GM18508 (cell line): Measurements from ENCODE around the gene AMER2.
A peak's percentile ranks its signal among the peaks of the same experiment; 100 is the strongest.

Experiments used
- ATAC-seq: cut with Tn5 transposase; IDR thresholded peaks from one replicate; pipeline ENCODE4 v1.9.1; 2021; ENCODE audit warnings: moderate number of reproducible peaks; ENCODE audit not compliant: insufficient read depth, unreplicated experiment

AMER2 gene

DNA sequence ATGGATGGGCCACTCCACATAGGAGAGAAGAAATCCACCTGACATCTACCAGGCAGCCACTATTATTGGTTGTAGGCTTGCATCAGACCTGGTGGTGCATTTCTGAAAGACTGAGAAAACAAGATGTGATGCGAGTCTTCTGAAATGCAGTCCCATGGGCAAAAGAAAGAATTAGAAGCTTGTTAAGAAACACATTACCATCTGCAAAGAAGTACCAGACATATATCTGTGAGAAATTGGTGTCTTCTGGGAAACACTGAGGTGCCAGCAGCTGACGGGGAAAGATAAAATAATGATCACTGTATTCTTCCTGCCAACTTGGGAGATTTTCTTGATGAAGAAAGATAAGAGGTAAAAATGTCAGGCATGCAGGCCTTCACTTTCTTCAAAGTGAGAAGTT, 14.4 kb downstream of the AMER2 start:
- ATAC-seq: no peak

DNA sequence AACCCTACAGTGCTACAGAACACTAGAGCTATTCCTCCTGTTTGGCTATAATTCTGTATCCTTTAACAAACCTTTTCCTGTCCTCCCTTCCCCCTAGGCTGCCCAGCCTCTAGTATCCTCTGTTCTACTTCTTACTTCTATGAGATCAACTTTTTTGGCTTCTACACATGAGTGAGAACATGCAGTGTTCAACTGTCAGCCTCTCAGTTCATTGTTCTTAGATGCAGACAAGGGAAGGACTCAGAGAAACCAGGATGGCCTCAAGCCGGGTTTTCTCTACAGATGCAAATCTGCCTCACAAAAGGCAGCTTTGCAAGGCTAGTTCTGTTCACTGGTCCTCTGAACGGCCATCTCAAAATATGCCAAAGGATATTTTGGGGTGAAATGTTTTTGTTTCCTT, 18.4 kb downstream of the AMER2 start:
- no peak for ATAC-seq

DNA sequence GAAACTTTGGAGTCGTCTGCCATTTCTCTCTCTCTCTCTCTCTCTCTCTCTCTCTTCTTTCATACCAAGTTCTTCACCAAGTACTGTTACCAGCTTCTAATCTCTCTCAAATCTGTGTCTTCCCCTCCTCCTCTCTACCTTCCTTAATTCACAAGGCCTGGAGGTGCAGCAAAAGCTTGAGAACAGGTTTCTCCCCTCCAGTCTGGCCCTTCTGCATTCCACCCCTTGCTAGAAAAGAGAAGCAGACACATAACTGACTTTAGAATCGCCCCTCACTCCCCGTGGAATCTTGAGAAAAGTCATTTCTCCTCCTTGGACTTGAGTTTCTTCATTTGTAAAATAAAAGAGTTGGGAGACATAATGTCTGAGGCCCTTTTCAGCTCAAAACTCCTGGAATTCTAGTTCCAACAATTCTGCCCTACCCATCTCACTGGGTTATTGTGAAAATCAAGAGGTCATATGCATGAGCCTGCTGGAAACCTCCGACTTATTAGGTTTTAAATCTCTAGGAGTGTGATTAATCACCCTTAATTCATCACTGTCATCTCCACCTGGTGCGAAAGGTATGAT, 20.4 kb downstream of the AMER2 start:
- no peak for ATAC-seq

DNA sequence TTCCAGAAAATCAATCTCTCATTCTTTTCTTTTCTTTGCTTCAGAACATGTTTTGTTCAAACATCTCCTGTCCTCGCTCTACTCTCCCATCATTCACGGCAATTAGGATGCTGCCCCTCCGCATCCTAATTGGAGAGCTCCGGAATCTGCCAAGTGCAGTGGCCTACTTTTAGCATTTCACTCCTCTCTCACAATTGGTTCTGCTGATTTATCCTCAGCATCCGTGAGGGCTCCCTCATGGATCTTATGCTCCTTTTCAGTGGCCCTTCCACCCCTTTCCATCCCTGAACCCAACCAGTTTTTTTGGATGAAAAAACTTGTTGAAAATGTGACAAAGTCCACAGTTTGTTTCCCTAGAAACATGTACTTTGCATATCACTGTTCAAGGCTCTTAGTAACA, 22.4 kb downstream of the AMER2 start:
- ATAC-seq: no peak

DNA sequence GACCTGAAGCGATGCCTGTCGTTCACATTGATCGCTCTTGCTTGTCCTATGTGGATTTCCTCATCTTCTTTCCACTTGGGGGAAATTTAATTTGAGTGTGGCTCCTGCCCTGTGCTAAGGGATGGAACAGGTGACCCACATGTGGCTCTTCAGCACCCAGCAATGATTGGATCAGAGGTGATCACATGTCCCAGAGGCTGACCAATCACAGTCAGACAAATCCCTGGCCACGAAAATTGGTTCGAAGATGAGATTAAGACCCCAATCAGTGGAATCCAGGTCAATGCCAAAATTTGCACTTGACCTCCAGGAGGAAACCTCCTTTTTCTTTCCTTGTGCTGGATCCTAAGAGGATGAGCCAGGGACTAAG, 23.7 kb downstream of the AMER2 start:
- no peak for ATAC-seq

DNA sequence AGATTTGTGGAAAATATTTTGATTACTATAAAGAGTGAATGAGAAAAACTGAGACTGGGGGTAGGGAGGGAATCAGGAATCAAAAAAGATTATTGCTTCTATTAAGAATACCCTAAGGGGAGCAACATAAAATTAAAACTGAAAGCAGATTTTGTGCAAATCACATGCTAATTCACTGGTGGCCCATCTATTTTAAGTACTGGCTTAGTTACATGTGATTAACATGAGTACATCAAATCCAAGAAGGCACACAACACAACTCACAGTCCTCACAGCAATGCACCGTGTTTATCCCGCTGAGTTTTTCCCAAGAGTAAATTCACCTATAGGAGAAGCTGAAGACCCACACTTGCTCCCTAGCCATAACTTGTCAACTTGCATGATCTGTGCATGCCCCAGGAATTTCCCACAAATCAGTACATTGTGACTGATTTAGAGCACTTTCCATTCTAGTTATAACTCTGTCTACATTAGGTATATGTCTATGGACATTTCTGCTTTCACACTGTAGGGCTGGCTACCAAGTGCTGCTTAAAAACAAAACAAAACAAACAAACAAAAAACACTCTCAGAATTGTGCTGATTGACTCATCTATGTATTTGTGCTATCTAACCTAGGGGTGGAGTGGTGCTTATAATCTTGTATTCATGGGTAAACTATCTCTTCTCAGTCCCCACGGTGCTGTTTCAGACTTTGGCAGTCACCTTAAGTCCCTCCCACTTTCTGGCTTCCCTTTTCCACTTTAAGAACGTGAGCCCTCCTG, 24.3 kb downstream of the AMER2 start:
- peak; percentile 85 for ATAC-seq

DNA sequence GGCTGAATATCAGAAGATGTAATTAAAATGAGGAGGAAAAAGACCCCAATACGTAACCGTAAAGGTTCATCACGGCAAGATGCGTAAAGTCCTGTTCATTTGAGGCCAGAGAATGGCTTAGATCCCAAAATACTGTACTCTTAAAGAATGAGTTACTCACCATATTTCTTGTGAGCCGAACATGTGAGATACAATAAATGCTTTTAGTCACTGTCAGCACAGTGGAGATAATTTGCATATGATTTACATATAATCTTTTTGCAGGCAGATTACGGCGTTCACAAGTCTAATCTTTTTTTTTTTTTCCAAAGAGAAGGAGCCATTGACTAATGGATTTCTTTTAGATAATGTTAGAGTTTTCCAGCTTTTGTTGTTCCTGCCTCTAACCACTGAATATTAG, 28.4 kb downstream of the AMER2 start:
- ATAC-seq: no peak

DNA sequence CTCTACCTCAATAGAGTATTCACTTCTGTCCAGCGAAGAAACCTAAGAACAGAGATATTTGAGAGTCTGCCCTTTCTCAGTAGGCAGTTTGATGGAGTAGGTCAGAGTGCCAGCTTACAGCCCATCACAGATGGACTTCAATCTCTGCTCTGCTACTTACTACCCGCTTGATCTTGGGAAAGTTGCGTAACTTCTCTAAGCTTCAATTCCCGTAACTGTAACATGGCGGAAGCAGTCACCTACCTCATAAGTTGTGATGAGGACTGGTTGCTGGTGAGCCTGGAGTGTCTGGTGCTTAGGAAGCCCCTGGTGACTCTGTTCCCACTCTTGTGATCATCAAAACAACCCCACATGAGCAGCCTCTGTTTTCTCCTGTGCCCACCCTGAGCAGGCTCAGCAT, 31.0 kb downstream of the AMER2 start:
- ATAC-seq: no peak

DNA sequence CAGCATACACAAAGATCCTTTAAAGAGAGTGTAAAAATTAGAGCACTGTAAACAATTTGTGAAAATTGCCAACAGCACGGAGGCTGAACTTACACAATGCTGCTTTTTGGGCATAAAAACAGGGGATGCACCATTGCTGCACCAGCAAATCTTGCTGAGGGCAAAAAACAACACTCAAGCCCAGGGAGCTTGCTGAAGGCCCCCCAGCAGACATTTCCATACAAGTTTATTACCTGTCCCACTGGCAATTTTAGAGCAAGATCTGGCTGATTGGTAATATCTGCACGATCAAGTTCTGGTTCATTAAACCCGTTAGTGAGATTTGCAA, 34.3 kb downstream of the AMER2 start:
- ATAC-seq: no peak

DNA sequence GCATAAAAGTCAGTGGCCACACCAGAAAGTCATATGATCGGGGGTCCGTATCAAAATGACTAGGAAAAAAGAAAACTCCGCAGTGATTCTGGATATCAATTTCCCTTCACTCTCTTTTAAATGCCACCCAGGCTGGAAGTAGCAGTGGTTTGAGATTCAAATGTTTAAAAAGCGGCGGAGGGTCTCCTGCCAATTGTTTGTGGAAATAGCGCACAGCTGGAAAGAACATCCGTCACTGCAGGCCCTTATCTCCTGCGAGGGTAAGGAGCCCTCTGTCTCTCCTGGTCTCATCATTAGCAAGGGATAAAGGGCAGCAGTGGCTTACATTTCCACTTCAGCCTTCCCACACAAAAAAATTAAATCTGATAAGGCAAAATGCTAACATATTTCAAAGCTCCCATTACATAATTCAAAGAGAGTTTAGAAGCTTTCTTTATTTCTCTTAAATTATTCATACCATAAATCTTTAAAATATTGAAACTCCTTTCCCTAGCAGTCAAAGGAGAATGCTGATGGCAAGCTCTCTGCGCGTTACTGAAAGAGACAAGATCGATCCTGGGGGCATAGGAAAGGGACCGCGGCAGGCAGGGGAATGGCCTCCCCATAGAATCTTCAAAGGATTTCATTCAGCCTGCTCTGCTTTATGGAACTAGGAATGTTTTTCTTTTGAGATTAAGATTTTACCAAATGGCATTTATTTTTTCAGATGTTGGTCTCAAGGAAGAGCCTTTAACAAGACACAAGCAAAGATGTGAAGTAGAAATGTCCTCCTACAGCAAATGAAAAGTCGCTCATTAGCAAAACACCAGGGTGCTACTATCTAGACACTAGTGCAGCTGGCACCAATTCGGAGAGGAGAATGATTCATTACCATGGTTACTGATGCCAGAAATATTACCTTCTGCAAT, 35.0 kb downstream of the AMER2 start:
- no peak for ATAC-seq

DNA sequence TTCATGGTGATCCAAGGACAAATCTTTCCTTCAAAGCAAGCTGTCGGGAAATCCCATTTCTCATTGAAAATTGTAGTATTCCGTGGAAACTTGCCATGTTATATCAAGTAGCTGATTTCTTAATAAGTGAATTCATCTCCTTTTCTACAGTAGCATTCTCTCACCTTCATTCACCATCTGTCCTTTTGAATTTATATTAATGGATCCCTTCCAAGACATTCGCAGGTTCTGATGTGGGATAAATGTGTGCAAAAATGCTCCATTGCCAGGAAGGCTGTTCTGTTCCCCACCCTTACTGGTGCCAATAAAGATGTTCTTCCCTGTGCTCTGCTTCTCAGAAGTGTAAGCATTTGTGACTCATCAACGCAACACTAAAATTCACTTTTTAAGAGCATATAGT, 36.2 kb downstream of the AMER2 start:
- ATAC-seq: no peak

DNA sequence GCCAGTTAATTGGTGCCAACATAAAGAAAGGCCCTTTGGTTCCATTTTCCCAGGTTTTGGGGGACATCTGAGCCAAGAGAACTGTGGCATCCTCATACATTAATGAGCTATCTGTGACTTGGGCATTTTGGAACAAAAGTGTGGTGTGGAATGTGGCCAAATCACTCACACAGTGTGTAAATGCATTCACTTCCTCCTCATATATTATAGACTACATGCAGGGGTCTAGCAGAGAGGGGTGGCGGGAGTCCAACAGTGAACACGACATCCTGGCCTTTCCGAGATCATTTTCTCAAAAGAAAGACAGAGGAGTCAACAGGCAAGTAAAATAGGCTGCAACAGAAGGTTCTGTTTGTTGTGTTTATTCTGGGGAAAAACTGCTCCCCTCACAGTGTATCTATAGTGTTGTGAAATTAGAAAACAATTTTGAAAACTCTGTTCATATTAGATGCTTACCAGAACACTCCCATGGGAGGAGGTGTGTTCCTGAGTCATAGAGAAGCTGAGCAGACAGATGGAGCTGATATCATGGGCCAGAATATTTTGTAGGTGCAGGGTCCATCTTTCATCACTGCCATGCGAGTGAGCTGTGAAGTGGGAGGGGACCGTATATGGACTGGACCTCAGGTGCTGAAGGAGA, 39.2 kb downstream of the AMER2 start:
- no peak for ATAC-seq

DNA sequence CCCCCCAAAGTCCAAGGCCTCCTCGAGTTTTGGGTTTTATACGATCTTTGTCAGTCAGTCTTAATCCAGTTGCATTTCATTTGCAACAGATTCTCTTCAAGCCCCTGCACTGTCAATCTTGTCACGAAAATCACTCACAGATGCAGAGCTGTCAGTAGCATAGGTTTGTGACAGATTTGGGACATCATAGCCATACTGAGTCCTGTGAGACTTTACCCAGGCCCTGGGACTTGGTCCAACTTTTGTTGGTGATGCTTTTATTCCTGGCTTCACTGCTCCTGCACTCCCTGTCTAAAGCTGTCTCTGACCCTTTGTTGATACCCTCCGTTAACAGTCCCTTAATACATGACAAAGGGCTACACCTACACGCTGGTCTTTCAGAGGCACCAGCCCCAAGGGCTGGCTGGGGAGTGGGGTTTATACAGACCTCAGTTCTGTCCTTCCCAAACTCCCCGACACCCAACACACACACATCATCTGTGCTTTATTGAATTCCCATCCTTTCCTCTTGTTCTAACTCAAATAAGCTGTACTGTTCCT, 40.1 kb downstream of the AMER2 start:
- no peak for ATAC-seq

DNA sequence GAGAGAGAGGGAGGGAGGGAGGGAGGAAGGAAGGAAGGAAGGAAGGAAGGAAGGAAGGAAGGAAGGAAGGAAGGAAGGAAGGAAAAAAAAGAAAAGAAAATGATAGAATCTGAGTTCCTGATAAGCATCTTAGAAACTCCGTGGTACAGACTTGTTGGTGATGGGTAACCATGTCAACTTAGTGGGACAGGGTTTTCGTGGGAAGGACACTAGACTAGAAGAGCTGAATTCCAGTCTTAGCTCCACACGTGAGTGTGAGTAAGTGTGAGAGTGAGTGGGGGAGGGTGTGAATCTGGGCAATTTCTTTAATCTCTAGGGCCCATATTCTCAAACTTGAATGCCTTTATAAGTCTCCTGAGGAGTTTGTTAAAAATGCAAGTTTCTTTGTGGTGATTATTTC, 41.1 kb downstream of the AMER2 start:
- ATAC-seq: no peak

DNA sequence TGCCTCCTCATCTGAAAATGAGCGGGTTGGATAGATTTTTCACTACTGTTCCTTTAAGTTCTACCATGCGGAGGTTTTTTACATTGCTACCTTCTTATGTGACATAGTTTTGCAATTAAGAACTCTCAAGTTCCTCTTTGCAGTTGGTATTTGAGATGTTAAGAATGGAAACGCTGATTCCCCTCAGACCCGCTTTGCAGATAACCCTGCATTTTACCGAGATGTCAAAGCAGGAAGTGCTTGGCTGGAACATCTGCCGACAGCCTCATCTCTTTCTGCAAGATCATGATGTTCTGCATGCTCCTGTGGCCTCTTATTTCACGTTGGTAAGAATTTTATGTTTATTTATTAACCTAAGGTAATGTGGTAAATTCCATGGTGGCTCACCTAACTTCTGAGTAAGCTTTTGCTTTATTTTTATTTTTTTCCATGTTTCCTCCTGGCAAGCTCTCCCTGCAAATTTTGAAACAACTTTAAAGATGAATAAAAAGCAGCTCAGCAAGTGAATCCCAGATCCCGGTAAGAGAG, 53.6 kb downstream of the AMER2 start:
- no peak for ATAC-seq

DNA sequence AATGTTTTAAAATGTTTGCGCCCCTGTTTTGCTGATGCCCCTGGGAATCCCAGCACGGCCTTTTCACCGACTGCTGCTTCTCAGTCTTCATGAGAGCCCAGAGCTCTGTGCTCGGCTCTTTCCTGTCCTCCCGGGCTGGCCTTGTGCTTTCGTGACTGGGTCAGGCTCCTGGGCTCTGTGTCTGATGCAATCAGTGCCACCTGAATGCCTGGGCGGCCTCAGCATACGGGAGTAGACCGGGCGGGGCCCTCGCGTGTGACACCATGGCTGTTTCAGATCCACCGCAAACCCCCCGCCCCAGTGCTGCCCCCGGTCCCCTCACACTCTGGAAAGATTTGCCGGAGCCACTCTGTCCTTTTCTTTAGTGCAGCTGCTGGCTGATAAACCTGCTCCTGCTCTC, 54.8 kb downstream of the AMER2 start:
- ATAC-seq: no peak

DNA sequence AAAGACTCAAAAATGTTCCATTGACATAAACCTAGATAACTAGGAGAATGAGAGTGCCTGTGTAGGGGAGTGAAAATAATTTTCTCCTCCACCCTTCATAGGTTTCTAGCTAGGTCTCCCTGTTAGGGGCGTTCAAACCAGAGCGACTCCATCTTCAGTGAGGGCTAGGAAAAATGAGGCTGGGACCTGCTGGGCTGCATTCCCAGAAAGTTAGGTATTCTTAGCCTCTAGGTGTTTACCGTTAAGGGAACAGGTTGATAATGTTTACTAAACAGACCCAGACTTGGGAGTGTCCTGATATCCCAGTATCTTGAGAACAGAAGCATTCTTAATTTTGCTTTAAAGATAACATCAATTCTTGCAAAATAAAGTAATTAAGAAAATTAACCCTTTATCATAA, 56.0 kb downstream of the AMER2 start:
- ATAC-seq: no peak

DNA sequence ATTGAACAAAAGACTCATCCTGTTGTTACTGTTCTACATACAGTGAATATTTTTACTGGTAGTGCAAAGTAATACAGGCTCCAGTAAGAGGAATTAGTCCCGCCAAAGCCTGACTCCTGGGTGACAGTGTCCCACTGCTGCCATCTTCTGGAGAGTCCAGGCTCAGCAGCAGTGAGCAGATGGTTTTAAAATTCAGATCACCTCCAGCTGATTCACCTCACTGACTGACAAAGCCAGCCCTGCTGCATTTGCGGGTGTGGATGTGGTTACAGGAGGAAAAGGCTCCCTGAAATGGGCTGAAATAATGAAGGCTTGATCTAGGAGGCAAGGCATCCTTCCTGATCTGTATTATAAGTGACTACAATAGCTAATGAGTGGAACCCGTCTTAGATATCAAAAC, 57.9 kb downstream of the AMER2 start:
- no peak for ATAC-seq

DNA sequence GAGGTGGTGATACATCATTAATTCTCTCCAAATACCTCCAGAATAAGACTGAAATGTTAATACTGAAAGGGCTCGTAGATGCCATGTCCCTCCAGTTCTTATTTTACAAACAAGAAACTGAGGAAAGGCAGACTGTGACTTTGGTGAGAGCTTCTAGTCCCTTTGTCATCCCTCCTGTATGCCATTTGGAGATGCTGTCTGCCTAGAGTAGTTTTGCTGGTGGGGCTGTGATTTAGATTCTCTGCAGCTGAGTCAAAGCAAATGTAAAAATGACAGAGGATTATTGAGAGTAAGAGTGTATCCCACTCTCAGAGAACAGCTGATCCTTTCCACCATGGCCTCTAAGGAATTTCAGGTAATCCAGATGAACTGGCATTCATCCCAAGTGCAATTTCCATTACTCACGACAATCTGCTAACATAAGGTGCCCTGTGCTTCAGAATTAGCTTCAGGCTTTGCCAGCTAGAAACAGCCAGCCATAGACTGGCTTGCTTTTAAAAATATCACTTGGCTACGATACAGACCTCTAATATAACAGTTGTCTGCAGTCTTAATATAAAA, 59.3 kb downstream of the AMER2 start:
- no peak for ATAC-seq
